SK-N-SH treated with all-trans-retinoic acid at 6 μM for 48 hours (cell line): ENCODE measurements around the gene ANKRD12.

ENCODE experiments used
- ISL1 ChIP-seq: fragments of 250-450 bp; sonication (Bioruptor Pico); IDR thresholded peaks from 2 replicates; pipeline ENCODE4 v2.1.2; 2022; ENCODE audit warnings: mild to moderate bottlenecking, moderate library complexity
- PATZ1 ChIP-seq: fragments of 250-450 bp; sonication (Bioruptor Pico); IDR thresholded peaks from 2 replicates; pipeline ENCODE4 v1.8.0; 2020; ENCODE audit warnings: mild to moderate bottlenecking, moderate library complexity, borderline replicate concordance
- SNAI2 ChIP-seq: fragments of 250-450 bp; sonication (Bioruptor Pico); IDR thresholded peaks from 2 replicates; pipeline ENCODE4 v1.5.0; 2020; ENCODE audit warnings: mild to moderate bottlenecking, moderate library complexity
- TOX ChIP-seq: fragments of 250-450 bp; sonication (Bioruptor Pico); IDR thresholded peaks from 2 replicates; pipeline ENCODE4 v1.8.0; 2021; ENCODE audit warnings: mild to moderate bottlenecking, moderate library complexity, borderline replicate concordance

GRCh38 chr18:9244376-9244775 lies 107.8 kb downstream of the ANKRD12 start:
- TF ChIP-seq PATZ1, result no peak
- no peak for TF ChIP-seq SNAI2
- TF ChIP-seq ISL1 (CRISPR knock-in tag), result no peak
- TF ChIP-seq TOX (CRISPR knock-in tag), result no peak
